ENCODE measurements around the gene C4orf51. TPM values are rescaled to one million over a fixed set of nuclear protein-coding genes. Genes with fewer than 3 reads are reported as not detected.

C4orf51 gene
- total and polyA plus RNA-seq, 2 experiments from 2014 or later = not detected

DNA sequence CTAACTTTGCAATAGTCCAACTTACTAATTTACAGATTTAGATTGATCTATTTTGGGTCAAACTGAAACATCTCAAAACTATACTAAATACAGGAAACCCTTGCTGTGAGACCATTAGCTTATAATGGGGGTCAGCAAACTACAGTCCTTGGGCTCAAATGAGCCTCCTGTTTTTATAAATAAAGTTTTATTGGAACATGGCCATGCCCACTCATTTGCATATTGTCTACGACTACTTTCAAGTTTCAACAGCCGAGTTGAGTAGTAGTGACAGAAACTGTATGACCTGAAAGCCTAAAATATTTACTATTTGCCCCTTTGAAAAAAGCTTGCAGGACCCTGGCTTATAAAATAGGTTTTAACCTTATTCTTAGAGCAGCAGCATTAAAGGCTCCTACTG is 92.4 kb downstream of the C4orf51 start:
- no peaks in the 10 kb centered on the region for H3K27me3 ChIP-seq
- H3K4me3 ChIP-seq = no peak overlapping the region
- H3K36me3 ChIP-seq = peaks cover 42% of the 10 kb centered on the region
- H3K9me3 ChIP-seq (ENCODE audit: low read depth) = no peaks in the 10 kb centered on the region
- TF ChIP-seq, protein P1, sequence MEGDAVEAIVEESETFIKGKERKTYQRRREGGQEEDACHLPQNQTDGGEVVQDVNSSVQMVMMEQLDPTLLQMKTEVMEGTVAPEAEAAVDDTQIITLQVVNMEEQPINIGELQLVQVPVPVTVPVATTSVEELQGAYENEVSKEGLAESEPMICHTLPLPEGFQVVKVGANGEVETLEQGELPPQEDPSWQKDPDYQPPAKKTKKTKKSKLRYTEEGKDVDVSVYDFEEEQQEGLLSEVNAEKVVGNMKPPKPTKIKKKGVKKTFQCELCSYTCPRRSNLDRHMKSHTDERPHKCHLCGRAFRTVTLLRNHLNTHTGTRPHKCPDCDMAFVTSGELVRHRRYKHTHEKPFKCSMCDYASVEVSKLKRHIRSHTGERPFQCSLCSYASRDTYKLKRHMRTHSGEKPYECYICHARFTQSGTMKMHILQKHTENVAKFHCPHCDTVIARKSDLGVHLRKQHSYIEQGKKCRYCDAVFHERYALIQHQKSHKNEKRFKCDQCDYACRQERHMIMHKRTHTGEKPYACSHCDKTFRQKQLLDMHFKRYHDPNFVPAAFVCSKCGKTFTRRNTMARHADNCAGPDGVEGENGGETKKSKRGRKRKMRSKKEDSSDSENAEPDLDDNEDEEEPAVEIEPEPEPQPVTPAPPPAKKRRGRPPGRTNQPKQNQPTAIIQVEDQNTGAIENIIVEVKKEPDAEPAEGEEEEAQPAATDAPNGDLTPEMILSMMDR (IDR thresholded peaks at IDR 0.05; ENCODE audit: low read depth, low read length) = no peak
- H3K27ac ChIP-seq = no peak overlapping the region
- no peak for DNase-seq (ENCODE audit: low read depth in 1 of 2, low spot score in 1 of 2)
- H3K4me1 ChIP-seq (ENCODE audit: low read depth) = no peaks in the 10 kb centered on the region

DNA sequence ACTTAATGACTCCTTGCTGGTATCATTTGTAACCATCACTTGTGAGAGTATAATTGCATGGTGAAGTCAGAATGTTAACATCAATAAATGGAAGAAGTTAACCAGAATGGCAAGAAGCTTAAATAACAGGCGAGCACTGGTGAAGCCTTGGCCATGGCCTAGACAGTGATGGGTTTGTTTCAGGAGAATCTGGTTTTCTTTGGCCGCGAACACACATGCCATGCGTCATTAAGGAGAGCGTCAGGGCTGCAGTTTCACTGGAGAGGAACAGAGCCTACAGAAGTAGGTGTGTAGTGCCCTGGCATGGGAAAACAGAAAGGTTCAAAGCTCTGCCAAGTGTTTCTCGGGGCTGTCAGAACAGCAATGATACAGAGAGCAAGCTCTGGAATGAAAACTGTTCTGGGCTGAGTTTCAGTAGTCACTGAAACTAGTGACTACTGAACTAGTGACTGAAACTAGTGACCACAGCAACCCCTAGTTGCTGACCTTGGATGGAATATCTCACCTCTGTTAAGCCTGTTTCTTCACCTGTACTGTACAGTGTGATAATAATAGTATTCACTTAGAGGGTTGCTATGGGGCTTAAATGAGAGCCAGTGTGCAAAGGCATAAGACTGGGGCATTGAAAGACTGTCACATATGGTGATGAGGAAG is 93.8 kb downstream of the C4orf51 start:
- no peaks in the 10 kb centered on the region for H3K27me3 ChIP-seq
- peaks cover 48% of the 10 kb centered on the region for H3K36me3 ChIP-seq
- no peak overlapping the region for H3K4me3 ChIP-seq
- DNase-seq (ENCODE audit: low read depth in 1 of 2, low spot score in 1 of 2) = no peak
- no peaks in the 10 kb centered on the region for H3K4me1 ChIP-seq (ENCODE audit: low read depth)
- no peak overlapping the region for H3K27ac ChIP-seq
- TF ChIP-seq, protein P1 (IDR thresholded peaks at IDR 0.05; ENCODE audit: low read depth, low read length) = no peak
- H3K9me3 ChIP-seq (ENCODE audit: low read depth) = no peaks in the 10 kb centered on the region

DNA sequence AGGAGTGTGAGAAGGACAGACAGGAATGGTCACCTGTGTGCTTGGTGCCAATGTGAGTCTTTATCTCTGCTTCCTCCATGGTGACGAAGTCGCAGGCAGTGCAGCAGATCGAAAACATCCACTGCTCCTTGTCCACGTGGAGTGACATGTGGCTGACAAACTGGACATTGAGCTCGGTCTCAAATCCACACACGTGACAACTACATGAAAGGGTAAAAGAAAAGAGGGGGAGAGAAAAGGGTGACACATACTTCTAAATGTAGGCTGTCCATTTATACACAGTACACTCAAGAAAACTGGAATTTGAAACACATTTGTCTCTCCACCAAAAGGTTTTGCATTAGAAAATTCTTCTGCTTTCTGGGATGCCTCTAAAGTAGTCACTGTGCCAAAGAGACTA is 94.5 kb downstream of the C4orf51 start:
- Histone ChIP-seq H3K36me3 (peaks cover 53% of the 10 kb centered on the region), H3K27me3 (no peaks in the 10 kb centered on the region), H3K9me3 (ENCODE audit: low read depth) (no peaks in the 10 kb centered on the region), H3K4me1 (ENCODE audit: low read depth) (no peaks in the 10 kb centered on the region), H3K27ac (no peak overlapping the region), H3K4me3 (no peak overlapping the region)
- TF ChIP-seq, protein P1 (IDR thresholded peaks at IDR 0.05; ENCODE audit: low read depth, low read length) = no peak
- DNase-seq (ENCODE audit: low read depth in 1 of 2, low spot score in 1 of 2) = no peak

DNA sequence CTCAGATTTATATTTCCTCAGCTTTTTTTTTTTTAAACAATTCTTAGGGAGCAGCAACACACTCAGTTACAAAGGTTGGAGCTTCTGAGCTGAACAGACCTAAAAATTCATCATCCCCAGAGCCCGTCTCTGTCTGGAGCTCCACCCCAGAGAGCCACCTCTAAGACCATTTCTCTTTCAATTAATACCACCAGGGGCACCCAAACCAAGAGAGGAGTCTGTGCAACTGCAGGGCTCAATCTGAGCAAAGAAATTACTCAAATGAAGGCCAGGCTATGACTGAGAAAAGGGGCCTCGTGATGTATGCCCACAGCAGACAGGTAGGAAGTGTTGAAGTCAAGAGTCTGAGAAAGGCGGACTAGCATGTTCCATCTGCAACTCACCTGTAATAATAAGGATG is 95.5 kb downstream of the C4orf51 start:
- H3K4me3 ChIP-seq = no peak overlapping the region
- no peaks in the 10 kb centered on the region for H3K9me3 ChIP-seq (ENCODE audit: low read depth)
- TF ChIP-seq, protein P1 (IDR thresholded peaks at IDR 0.05; ENCODE audit: low read depth, low read length) = no peak
- DNase-seq (ENCODE audit: low read depth in 1 of 2, low spot score in 1 of 2) = no peak
- no peak overlapping the region for H3K27ac ChIP-seq
- no peaks in the 10 kb centered on the region for H3K4me1 ChIP-seq (ENCODE audit: low read depth)
- H3K36me3 ChIP-seq = peaks cover 51% of the 10 kb centered on the region
- H3K27me3 ChIP-seq = no peaks in the 10 kb centered on the region

DNA sequence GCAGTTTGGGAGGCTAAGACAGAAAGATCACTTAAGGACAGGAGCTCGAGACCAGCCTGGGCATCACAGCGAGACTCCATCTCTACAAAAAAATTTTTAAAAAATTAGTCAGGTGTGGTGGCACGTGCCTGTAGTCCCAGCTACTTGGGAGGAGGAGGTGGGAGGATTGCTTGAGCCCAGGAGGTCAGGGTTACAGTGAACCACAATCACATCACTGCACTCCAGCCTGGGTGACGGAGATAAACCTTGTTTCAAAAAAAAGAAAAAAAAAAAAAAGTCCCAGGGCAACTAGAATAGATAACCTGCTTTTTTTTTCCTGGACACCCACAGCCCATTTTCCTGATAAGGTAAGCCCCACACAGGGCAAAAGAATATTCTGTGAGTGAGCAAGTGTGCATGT is 96.3 kb downstream of the C4orf51 start:
- peaks cover 44% of the 10 kb centered on the region for H3K36me3 ChIP-seq
- H3K27ac ChIP-seq = no peak overlapping the region
- no peak overlapping the region for H3K4me3 ChIP-seq
- no peak for DNase-seq (ENCODE audit: low read depth in 1 of 2, low spot score in 1 of 2)
- H3K4me1 ChIP-seq (ENCODE audit: low read depth) = no peaks in the 10 kb centered on the region
- H3K27me3 ChIP-seq = no peaks in the 10 kb centered on the region
- no peaks in the 10 kb centered on the region for H3K9me3 ChIP-seq (ENCODE audit: low read depth)
- TF ChIP-seq, protein P1 (IDR thresholded peaks at IDR 0.05; ENCODE audit: low read depth, low read length) = no peak

Data from cardiac muscle cell (in vitro differentiated cells and primary cell).